Measurements from ENCODE around the gene DOCK1.
"Not testable (repeated sequence)": the region's sequence is repeated elsewhere in the genome, so short reads cannot be mapped to it uniquely, and the experiment has no call there.

Gene DOCK1

GRCh38 chr10:126903656-126904360 lies 1.4 kb upstream of the DOCK1 start:
- no peak for DNase-seq

- no peak for DNase-seq
Measured at GRCh38 chr10:126904516-126904817, 761 bp upstream of the DOCK1 start.

GRCh38 chr10:126905776-126906703 lies 812 bp downstream of the DOCK1 start:
- DNase-seq: peak; percentile 76

GRCh38 chr10:126906704-126907422 lies 1.6 kb downstream of the DOCK1 start:
- no peak for DNase-seq

GRCh38 chr10:126907423-126907970 lies 2.3 kb downstream of the DOCK1 start:
- DNase-seq: no peak

GRCh38 chr10:126908225-126908624 lies 3.0 kb downstream of the DOCK1 start:
- DNase-seq: no peak

GRCh38 chr10:126908729-126909128 lies 3.5 kb downstream of the DOCK1 start:
- no peak for DNase-seq

GRCh38 chr10:126909147-126909546 lies 3.9 kb downstream of the DOCK1 start:
- DNase-seq: no peak

- no peak for DNase-seq
Measured at GRCh38 chr10:126910196-126910595, 5.0 kb downstream of the DOCK1 start.

GRCh38 chr10:126910798-126911197 lies 5.6 kb downstream of the DOCK1 start:
- no peak for DNase-seq

- peak; percentile 82 for DNase-seq
Measured at GRCh38 chr10:126911301-126911700, 6.1 kb downstream of the DOCK1 start.

GRCh38 chr10:126913316-126913715 lies 8.1 kb downstream of the DOCK1 start:
- DNase-seq: no peak

GRCh38 chr10:126914561-126914960 lies 9.3 kb downstream of the DOCK1 start:
- DNase-seq: no peak

- not testable (repeated sequence) for DNase-seq
Measured at GRCh38 chr10:126916952-126917351, 11.7 kb downstream of the DOCK1 start.

GRCh38 chr10:126917375-126917774 lies 12.1 kb downstream of the DOCK1 start:
- no peak for DNase-seq

- DNase-seq: peak; percentile 51
Measured at GRCh38 chr10:126917975-126918908, 13.0 kb downstream of the DOCK1 start.

- no peak for DNase-seq
Measured at GRCh38 chr10:126919426-126919825, 14.2 kb downstream of the DOCK1 start.

GRCh38 chr10:126921162-126921561 lies 15.9 kb downstream of the DOCK1 start:
- DNase-seq: no peak

- no peak for DNase-seq
Measured at GRCh38 chr10:126921974-126922525, 16.8 kb downstream of the DOCK1 start.

- no peak for DNase-seq
Measured at GRCh38 chr10:126924180-126924914, 19.1 kb downstream of the DOCK1 start.

- DNase-seq: no peak
Measured at GRCh38 chr10:126924915-126925300, 19.7 kb downstream of the DOCK1 start.

Measured in retina (tissue), 1 donor.